A673 (cell line): Measurements from ENCODE around the gene CAPG.
A peak's percentile ranks its signal among the peaks of the same experiment; 100 is the strongest.

ENCODE experiments used
- EZH2 ChIP-seq: fragments of 200-600 bp; sonication (generic); IDR thresholded peaks from 2 replicates; pipeline ENCODE4 v1.6.1; 2017; ENCODE audit warnings: borderline replicate concordance, low read depth, mild to moderate bottlenecking, mixed read lengths, antibody characterized with exemption, low read length; ENCODE audit not compliant: poor library complexity, severe bottlenecking
- TF ChIP-seq, protein P1 (sequence below): fragments of 300-800, 200-600 bp; sonication (generic); conservative IDR thresholded peaks from 2 replicates; pipeline ENCODE4 v1.5.1; 2017; ENCODE audit warnings: low read depth, mild to moderate bottlenecking, antibody characterized with exemption, low read length, moderate library complexity, mixed read lengths

GRCh38 chr2:85435981-85436835 is 26.0 kb upstream of the CAPG start:
- TF ChIP-seq, protein P1, sequence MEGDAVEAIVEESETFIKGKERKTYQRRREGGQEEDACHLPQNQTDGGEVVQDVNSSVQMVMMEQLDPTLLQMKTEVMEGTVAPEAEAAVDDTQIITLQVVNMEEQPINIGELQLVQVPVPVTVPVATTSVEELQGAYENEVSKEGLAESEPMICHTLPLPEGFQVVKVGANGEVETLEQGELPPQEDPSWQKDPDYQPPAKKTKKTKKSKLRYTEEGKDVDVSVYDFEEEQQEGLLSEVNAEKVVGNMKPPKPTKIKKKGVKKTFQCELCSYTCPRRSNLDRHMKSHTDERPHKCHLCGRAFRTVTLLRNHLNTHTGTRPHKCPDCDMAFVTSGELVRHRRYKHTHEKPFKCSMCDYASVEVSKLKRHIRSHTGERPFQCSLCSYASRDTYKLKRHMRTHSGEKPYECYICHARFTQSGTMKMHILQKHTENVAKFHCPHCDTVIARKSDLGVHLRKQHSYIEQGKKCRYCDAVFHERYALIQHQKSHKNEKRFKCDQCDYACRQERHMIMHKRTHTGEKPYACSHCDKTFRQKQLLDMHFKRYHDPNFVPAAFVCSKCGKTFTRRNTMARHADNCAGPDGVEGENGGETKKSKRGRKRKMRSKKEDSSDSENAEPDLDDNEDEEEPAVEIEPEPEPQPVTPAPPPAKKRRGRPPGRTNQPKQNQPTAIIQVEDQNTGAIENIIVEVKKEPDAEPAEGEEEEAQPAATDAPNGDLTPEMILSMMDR = 0 out of 2 replicates have a peak, but pooled peaks have one; percentile 19
- no peak for TF ChIP-seq EZH2
